CD4-positive, alpha-beta T cell treated with Interleukin-4 for 4 hours (primary cell): ENCODE measurements around the gene XXYLT1.

Experiments
- DNase-seq: peaks from one replicate; pipeline ENCODE4 v3.0.0-alpha.2; 2020

The XXYLT1 gene

DNA sequence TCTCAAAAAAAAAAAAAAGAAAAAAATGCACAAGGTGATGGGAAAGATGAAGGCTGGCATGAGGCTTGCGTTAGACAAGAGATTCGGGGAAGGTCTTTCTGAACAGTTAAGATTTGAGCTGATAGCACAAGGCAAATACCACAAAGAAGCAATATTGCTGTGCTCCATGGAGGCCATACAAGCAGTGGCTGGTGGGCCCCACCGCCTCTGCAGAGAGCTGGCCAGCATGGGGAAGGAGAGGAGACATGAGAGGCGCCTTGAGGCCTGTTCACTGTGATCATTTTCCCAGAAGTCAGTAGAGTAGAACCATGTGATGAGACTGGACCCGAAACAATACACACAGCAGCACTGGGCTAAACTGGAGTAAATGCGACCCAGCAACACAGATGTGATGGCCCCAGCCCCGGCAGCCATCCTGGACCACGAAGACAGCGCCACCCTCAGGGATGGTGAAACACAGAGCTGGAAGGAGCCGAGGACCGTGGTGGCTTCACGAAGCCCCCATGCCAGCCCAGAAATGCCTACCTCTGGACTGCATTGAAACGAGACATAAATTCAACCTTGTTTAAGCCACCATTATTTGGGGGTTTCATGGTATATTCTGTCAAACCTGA is 5.5 kb downstream of the XXYLT1 start:
- no peak for DNase-seq

DNA sequence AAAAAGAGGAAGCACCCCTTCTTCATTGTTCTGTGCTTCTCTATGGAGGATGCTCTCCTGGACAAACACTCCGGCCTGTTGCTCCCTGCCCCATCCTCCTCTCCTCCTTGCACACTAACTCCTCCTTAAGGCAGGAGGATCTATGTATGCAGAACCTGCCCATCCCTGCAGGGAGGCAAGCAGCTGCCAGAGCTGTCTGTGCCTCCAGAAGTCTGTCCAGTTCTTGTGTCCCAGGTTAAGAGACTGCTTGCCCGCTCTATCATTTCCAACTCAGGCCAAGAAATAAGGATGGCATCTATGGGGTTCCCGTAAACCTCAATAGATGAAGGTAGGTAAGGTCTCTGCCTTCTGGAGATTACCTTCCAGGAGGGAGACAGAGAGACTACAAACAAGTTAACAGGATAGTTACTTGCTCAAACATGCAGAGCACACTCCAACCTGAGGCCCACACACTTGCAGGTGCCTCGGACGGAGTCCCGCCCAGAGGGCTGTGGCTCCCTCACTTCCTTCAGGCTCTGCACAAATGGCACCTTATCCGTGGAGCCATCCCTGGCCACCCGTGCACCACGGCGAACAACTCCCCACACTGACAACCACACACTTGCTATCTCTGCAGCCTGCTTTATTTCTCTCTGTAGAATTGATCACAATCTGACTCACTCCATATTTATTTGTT is 6.9 kb downstream of the XXYLT1 start:
- DNase-seq: no peak

DNA sequence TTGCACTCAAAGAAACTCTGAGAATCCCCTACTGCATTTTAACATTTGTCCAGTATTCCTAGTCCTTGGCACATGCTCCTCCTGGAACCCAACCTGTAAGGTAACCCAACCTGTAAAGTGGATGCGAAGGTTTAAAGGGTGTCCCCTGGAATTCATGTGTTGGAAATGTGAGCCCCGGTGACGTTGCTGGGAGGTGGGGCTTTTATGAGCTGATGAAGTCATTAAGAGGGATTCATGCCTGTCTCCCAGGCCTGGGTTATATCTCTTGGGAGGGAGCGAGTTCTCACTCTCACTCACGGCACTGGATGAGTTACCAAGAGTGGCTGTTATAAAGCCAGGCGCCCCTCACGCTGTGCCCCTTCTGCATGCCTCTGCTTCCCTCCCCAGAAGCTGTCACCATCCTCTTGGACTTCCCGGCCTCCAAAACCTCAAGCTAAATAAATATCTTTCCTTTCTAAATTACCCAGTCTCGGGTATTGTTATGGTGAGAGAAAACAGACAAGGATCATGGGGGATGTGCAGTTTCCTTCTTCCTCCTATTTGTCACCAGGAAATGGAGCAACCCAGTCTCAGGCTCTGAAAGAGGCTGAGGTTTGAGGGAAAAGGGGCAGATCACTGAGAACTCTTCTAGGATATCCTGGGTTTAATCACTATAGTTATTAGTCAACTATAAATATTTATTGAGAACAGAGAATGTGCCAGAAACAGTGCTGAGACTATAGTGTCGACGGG is 7.6 kb downstream of the XXYLT1 start:
- no peak for DNase-seq

DNA sequence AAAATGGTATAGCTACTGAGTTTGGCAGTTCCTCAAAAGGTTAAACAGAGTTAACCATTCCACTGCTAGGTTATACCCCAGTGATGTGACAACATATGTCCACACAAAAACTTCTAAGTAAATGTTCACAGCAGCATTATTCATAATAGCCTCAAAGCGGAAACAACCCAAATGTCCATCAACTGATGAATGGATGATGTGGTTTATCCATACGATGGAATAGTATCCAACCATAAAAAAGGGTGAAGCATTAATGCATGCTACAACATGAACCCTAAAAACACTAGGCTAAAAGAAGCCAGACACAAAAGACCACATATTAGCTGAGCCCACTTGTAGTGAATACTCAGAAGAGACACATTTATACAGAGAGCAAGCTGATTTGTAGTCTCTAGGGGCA is 9.0 kb downstream of the XXYLT1 start:
- DNase-seq: no peak

DNA sequence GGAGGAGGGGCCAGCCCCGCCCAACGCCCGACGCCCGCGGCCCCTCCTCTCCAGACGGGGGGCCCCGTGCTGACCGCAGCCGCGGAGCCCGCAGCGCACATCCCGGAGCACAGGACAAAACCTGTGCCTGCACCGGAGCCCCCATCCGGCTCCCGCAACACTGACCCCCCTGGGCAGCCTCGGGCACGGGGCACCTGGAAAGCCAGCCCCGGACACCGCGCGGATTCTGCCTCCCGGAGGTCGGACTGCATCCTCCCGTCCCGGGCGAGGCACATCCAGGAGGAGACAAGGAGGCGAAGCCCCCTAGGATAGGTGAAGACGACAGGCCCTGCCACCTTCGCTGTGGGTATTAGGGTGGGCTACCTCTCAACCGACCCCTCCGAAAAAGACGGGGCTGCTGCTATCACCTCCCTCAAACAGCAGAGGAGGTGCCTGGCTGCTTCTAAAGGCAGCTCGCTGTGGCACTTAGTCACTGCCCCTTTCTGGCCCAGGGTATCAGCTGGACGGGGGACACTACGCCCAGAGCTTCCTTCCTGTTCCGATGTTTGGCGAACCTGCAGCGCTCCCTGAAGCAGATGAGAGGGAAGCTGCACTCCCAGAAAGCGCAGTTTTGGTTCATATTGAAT is 10.6 kb downstream of the XXYLT1 start:
- peak; percentile 41 for DNase-seq

DNA sequence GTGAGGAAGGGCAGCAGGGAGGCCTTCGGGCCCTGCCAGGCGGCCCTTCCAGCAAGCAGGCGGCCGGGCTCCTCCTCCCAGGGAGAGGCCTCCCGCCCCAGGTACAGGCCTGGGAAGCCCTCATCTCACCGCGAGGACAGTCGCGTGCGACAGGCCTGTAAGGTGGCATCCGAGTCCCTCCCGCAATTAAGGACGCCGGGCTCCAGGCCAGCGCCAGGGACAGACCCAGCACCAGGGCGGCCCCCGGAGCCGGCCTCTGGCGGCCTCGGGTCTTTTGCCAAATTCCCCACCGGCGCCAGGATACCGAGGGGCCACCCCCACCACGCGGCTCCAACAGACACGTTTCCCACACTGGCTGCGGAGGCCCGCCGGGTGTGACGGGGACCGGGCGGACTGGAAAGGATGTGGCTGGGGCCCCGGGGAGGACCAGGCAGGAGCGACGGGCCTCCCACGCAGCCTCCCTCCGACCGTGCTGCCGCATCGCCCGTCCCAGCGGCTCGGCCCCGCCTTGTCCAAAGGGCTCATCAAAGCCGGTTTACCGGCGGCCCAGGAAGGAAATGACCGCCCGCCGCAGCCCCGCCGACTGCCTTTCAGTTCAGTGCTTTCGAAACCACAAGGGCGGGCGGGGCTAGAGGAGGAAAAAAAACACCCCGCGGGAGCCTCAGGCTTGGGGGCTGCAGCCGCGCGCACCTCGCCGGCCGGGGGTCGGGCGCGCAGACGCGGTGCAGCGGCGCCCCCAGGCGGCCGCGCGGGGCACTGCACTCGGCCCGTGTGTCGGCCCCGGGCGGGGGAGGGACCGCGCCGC is 11.3 kb downstream of the XXYLT1 start:
- peak; percentile 89 for DNase-seq

DNA sequence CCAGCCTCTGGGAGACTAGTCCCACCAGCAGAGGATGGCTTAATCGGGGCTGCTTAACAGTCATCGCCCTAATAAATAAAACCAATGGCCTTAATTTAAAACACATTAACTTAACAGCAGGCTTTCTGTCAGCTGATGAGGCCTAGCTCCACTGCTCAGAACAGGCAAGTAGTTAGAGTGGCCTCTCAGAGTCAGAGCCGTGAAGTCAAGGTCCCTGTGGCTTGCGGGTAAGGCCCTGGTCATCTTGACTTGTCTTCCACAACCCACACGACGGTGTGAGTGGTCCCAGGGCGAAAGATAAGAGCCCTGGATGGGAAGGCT is 11.8 kb downstream of the XXYLT1 start:
- DNase-seq: no peak

DNA sequence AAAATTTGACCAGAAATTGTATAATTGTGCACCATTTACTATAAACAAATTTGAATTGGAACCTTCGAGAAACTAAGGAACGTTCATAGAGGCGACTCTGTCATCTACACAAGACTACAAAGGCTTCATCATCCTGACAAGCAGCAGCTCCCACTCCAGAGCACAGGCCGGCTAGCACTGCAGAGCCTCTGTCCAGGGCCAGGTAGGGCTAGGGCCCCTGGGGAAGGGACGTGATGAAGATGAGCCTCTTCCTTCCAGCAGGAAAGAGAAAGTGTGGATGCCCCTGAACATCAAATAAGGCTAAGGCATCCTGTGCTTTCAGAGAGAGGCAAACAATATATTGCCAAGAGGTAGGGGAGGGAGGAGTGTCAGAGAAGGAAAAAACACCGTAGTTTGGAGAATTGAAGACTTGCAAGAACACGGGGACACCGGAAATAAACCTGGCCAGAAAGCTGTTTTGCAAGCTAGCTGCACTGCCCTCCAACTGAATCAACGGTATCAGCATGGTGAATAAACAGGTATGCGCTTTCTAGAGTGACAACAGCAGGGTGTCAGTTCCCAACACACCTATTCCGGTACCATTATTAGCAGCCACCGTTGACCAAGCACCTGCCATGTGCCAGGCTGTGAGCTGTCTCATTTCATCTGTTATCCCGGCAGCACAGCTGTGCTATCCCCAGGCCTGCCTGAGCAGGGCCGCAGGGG is 12.4 kb downstream of the XXYLT1 start:
- peak; percentile 6 for DNase-seq

DNA sequence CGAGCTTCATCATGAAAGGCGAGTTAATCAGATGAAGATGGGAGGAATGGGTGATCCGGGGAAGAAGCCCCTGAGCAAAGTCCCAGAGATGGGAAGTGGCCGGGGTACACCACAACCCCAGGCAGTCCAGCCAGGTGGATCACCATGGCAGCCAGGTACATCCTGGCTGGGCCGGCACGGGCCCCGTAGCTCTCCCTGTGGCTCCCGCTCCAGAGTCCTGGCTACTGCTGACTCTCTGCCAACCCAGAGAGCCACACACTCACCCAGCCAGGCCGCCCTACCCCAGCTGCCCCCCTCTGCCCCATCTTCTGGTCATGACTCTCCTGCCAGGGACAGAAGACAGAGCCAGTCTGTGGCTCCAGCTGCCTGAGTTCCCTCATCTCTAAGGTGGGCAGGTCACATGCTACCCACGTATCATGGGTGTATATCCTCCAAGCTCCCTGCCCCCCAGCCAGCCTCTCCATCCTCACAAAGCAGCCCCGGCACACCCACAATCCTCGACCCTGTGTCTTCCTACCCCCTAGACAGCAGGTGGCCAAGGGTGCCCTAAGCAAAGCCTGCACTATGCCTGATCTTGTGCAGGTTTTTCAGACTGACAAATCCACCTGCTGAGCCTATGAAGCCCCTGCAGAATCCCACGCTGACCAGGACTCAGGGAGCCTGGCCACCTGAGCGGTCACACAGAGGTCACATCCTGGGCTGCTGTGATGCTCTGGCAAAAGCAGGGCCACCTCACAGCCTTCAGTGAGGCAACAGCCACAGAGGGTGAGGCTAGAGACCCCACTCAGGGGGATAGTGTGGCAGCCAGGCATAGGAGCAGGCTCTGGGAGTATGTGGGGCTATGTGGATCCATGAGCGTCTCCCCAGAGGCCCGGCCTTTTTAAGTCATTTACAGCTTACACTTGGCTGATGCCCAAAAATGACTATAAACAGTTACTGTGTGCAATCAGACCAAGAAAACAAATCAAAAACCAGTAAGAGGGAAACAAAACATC is 13.2 kb downstream of the XXYLT1 start:
- no peak for DNase-seq

DNA sequence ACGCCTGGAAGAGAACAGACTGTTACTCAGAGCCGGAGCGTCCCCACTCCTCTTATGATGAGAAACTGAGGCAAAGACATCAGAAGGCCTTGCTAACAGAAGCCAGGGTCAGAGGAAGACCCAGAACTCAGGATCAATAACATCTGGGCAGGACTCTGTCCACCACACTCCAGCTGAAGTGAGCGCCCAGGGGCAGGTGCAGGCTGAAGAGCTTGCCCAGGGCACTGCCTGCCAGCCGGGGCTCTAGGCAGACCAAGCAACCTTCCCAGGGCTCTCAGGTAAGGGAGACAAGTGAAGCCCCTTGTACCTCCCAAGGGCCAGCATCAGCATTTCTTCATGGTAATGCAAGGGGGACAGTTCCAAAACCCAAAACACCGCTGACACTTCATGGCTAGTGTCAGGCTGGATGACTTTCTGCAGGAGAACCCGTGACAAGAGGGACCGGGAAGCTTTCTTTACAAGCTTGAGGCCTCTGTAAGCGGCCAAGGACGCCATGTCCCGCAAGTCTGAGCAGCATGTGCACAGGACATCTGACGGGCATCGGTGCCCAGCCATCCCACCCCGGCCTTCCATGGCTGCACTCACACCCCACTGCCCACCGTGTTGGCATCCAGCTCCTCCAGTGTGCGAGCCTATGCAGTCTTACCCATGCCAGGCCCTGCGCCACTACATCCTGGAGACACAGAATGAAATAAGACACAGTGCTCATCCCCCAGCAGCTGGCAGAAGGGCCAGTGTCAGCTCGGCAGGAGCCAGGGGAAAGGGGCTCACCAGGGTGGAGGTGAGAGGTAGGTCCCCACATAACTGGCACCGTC is 14.1 kb downstream of the XXYLT1 start:
- no peak for DNase-seq

DNA sequence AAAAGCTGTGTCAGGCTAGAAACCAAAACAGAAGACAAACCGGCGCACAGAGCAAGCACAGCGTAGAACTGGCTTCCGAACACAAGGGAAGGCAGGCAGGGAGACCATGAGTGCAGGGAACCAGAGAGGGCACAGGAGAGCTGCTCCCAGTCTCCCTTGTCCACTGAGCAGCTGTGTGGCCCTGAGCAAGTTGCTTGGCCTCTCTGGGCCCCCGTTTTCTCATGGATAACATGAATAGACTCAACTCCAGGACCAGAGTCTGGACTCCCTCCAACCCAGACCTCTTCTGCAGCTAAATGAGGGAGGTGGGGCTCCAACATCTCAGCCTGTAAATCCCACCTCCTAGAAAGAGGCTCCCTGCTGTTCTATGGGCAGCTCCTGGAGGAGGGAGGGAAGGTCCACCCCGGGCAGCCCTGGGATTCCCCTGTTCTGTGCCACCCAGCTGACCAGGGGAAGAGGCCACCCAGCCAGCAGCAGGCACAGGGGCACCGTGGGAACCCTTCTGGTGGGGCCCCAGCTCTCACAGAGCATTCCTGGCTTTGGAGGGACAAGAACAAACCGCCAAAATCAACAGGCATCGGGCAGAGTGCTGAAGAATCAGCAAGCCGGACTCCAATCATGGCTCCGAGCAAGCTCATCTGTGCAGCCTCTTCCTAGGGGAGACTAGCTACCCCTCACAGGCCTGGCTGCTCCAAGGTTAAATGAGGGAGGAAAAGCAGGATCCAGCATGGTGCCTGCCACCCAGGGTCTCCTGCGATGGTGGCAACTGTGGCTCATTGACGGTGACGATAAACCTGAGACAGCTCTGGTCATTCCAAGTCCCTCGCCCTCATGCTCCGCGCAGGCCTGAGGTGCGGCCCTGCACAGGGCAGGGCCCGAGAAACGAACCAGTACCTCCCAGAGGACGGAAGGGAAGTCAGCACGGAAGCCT is 15.1 kb downstream of the XXYLT1 start:
- no peak for DNase-seq

DNA sequence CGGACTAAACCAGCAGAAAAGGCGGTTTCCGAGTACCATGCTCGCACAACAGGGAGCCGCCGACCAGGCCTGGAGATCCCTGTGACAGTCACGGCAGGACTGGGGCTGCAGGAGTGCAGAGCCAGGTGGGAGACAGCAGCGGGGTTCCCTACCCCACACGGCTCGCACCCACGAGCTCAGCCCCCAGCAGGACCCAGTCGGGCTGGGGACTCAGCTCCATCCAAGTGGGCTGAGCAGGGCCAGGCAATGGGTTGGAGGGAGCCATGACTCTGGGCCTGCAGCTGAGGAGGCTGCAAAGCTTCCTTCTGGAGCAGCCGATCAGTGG is 15.8 kb downstream of the XXYLT1 start:
- DNase-seq: no peak

DNA sequence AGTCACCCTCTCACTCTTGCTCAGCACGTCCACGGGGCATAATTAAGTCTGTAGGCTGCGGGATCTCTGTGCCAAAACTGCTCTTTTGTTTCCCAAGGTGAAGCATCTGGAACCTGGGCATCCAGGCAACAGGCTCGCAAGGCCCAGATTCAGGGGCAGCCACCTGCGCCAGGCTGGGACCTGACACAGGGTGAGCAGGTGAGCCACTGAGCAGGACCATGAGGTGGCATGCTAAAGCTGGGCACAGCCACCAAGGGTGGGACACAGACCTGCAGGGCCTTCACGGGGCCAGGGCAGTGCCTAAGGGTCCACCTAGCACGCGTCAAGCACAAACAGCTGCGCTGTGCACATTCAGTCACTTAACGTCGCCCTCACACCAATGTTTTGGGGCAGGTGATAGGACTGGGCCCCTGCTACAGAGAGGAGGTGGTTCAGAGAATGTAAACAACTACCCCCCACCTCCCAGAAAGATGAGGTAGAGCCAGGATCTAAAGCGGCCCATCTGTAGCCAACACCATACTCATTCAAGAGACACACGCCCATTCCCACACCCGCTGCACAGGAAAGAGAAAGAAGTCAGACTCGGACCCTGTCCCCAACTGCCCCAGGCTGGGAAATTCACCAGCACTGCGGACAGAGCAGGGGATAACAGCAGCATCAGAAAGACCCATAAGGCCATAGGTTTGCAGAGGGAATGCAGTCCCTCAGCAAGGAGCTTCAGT is 16.3 kb downstream of the XXYLT1 start:
- no peak for DNase-seq

DNA sequence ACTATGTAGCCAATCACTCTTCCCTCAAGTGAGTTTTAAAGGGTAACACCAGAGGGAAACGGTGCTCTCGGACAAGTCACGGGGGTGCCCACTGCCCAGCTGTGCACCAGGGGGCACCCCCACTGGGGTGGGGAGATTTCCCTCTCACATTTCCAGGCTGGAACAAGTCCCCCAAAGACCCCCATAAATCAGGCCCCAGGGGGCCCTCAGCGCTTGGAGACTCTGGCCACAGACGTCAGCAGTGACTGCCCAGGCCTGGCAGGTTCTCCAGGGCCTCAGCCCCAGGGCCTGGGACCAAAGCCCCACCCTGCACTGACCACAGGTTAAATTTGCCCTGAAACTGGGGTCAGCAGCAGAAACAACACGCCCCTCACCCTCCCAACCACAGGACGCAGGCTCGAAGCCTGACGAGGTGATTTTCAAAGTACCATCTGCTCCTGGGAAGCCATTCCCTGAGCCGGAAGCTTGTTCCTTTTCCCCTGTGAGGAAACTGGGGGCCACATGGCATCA is 17.0 kb downstream of the XXYLT1 start:
- no peak for DNase-seq

DNA sequence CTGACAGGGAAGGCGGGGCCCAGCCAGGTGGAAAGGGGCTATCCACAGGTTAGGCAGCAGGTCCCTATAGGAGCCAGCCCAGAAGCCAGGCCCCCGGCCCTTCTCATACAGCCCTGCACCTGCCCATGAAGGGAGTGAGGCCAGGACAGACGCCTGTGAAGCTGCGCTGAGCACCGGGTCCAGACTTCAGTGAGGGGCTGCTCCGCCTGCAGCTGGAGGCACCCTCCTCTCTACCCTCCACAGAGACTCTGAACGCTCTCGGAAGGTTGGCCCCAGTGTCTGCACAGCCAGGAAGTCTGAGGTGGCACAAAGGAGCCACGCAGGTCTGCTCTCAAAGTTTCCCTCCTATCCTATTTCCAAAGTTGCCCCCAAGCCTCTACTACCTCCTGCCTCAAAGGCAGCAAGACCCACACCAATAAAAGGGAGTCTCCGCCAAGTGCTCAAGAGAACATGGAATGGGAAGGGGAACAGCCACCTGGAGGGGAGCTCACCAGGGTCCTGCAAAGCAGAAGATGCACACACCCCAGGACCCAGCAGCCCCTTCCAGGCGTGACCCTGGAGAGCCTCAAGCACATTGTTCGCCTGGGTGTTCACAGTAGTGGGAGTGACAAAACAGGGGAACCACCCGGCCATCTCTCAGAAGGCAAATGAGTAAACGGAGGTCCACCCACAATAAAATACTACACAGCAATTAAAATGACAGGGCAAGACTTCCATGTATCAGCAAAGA is 19.5 kb downstream of the XXYLT1 start:
- no peak for DNase-seq

DNA sequence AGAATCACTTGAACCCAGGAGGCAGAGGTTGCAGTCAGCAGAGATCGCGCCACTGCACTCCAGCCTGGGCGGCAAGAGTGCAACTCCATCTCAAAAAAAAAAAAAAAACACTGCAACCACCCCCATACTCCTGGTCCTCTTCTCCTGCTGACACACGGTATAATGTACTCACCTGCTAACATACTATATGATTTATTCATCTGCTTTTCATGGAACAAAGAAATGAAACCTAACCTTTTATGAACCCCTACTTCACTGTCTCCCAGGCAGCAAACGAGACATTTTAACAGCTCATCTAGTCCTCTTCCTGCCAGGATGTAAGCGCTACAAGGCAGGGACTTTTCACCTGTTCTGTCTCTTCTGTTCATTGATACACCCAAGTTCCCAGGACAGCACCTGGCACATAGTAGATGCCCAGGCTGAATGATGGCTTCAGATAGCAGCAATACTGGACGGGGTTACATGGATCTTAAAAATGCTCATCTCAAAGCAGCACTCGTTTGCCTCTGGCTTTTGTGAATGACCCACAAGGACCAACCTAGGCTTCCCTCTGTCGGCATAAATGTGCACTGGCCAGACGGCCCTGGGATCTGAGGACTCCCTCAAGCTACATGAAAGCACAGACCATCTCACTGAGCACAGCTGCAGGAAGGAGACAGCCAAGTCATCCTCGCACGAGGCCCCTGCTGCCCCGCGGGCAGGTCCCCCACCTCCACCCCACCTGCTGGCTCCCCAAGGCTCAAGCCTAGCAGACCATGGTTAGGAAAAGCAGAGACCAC is 20.3 kb downstream of the XXYLT1 start:
- no peak for DNase-seq
